Uterus (tissue), 4 donors: ENCODE data around the gene MAGOHB. TPM values are rescaled to one million over a fixed set of nuclear protein-coding genes. Genes with fewer than 3 reads are reported as not detected.

Experiments used
- DNase-seq, 2 donors: peaks; one replicate each; pipeline ENCODE4 v3.0.0-alpha.2; 2019 to 2020
- H3K27ac ChIP-seq, 2 donors: fragments of 200-600 bp; sonication (generic); 1 replicate in 1 of 2; 2 replicates in 1 of 2; pipeline ENCODE4 v1.5.1; 2016 to 2018
- H3K27me3 ChIP-seq, 2 donors: fragments of 200-600 bp; sonication (generic); one replicate each; pipeline ENCODE4 v1.5.1; 2018 to 2019; ENCODE audit warnings: control low read depth in 1 of 2
- H3K36me3 ChIP-seq, 2 donors: fragments of 200-600 bp; sonication (generic); one replicate each; pipeline ENCODE4 v1.5.1; 2019; ENCODE audit warnings: control low read depth in 1 of 2
- H3K4me1 ChIP-seq, 2 donors: fragments of 200-600 bp; sonication (generic); one replicate each; pipeline ENCODE4 v1.5.1; 2018 to 2019; ENCODE audit warnings: control low read depth in 1 of 2
- H3K4me3 ChIP-seq, 2 donors: fragments of 200-600 bp; sonication (generic); 1 replicate in 1 of 2; 2 replicates in 1 of 2; pipeline ENCODE4 v1.5.1; 2018 to 2019; ENCODE audit warnings: mild to moderate bottlenecking in 1 of 2
- H3K9me3 ChIP-seq, 2 donors: fragments of 200-600 bp; sonication (generic); one replicate each; pipeline ENCODE4 v1.5.1; 2019; ENCODE audit warnings: control low read depth in 1 of 2
- POLR2A ChIP-seq, 2 donors: fragments of 450-650 bp; IDR thresholded peaks; one replicate each; pipeline ENCODE4 v1.6.1; 2016; ENCODE audit warnings: antibody characterized with exemption in 2 of 2, mild to moderate bottlenecking in 1 of 2, moderate library complexity in 1 of 2
- intact Hi-C: fragments of 100-400 bp; cut with DNase I; formaldehyde crosslinking; loops from one replicate; pipeline ENCODE4 v1.15.1; 2023; ENCODE audit warnings: low total_unique reads
- total RNA-seq, 4 donors: library from RNA; depleted of rRNA in 3 of 4; stranded (reverse); fragments of >200 nt in 3 of 4; gene quantifications; one replicate each; pipeline versions ENCODE4 v1.1.0 to v1.2.4, GENCODE V29; 2014 to 2023
- TF ChIP-seq, protein P1 (sequence below), 4 experiments: fragments of 200-600 bp in 2 of 4; fragments of 450-650 bp in 2 of 4; sonication (generic) in 2 of 4; IDR thresholded peaks; one replicate each; pipeline ENCODE4 v1.5.1; 2016 to 2019; ENCODE audit warnings: antibody characterized with exemption in 4 of 4, mild to moderate bottlenecking in 2 of 4, moderate library complexity in 1 of 4
- donor health status: DM: yes; HTN: yes; CAD: no.

The MAGOHB gene
- total RNA-seq, 4 donors from 2014 or later, result 21.0 to 55.3 (median 24.1) TPM

DNA sequence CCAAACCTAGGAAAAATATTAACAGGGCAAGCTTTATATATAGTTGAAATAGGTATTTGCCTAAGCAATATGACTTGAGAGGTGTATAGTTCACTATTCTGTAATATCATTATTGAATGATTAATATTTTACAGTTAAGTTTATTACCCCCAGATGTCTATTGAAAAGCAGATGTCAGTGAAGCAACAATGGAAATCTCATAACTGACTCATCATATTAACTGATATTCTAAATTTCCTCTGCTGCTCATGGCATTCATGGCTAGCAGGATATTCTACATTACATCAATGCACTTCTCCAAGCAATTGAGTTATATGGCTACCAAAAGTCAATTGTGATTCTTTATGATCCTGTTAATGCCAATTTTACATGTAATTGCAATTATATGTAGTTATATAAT lies 9.7 kb upstream of the MAGOHB start:
- intact Hi-C loops, result no loop called here
- no peaks in the 10 kb centered on the region for H3K36me3 ChIP-seq
- no peaks in the 10 kb centered on the region for H3K4me1 ChIP-seq
- no peaks in the 10 kb centered on the region for H3K27me3 ChIP-seq
- TF ChIP-seq, protein P1, sequence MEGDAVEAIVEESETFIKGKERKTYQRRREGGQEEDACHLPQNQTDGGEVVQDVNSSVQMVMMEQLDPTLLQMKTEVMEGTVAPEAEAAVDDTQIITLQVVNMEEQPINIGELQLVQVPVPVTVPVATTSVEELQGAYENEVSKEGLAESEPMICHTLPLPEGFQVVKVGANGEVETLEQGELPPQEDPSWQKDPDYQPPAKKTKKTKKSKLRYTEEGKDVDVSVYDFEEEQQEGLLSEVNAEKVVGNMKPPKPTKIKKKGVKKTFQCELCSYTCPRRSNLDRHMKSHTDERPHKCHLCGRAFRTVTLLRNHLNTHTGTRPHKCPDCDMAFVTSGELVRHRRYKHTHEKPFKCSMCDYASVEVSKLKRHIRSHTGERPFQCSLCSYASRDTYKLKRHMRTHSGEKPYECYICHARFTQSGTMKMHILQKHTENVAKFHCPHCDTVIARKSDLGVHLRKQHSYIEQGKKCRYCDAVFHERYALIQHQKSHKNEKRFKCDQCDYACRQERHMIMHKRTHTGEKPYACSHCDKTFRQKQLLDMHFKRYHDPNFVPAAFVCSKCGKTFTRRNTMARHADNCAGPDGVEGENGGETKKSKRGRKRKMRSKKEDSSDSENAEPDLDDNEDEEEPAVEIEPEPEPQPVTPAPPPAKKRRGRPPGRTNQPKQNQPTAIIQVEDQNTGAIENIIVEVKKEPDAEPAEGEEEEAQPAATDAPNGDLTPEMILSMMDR (IDR thresholded peaks at IDR 0.05), result no peak
- no peak for TF ChIP-seq POLR2A (IDR thresholded peaks at IDR 0.05)
- H3K9me3 ChIP-seq, result no peaks in the 10 kb centered on the region
- H3K4me3 ChIP-seq, result no peak overlapping the region
- no peak overlapping the region for H3K27ac ChIP-seq
- no peak for DNase-seq

DNA sequence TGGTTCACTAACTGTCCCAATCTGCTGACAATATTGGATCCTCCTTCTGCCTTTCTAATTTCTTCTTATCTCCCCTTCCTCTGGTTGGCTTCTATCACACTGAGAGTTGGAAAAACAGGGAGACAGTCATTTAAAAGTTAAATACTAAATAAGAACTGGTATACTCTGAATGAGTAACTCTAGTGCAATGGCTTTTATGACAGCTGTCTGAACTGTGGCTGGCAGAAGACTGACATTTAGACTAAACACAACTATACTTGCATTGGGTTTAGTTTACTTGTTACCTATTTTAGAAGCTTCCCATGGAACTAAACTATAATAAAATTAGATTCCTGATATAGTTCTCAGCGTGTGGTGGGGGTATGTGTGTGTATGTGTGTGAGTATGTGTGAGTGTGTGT lies 7.9 kb upstream of the MAGOHB start:
- Histone ChIP-seq H3K27me3 (no peaks in the 10 kb centered on the region), H3K27ac (no peak overlapping the region), H3K4me3 (no peak overlapping the region), H3K9me3 (no peaks in the 10 kb centered on the region), H3K4me1 (no peaks in the 10 kb centered on the region), H3K36me3 (no peaks in the 10 kb centered on the region)
- intact Hi-C loops, result no loop called here
- TF ChIP-seq, protein P1 (IDR thresholded peaks at IDR 0.05), result no peak
- TF ChIP-seq POLR2A (IDR thresholded peaks at IDR 0.05), result no peak
- DNase-seq, result no peak

DNA sequence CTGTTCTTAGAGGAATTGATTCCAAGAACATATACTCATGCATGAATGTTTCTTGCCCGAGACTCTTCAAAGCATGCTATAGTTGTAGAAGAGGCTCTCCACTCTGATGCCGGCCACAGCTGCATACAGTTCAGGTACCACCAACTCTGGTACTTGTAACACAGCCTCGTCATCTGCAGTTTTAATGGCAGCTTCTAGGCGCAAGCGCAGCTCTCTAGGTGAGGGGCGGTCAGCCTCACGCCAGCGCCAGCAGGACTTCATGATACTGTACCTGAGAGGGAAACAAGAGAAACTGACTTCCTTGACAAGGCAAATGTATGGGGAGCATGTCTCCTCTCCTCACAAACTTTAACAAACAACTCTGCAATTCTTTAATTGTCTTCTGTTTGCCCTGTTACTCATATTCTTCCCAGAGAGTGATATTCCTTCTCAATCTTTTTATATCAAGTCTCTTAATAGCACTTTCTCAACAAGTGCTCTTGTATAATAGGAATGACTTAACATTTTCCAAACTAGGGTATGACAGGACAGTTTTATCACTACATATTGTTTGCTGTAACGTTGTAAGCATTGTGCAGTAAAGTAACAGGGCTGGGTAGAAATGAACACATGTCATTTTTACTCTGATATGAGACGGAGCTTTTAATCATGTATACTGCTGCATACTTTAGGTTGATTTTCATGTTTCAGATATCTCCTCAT lies 6.8 kb upstream of the MAGOHB start:
- no peak overlapping the region for H3K4me3 ChIP-seq
- no peak for DNase-seq
- H3K27ac ChIP-seq, result no peak overlapping the region
- TF ChIP-seq POLR2A (IDR thresholded peaks at IDR 0.05), result no peak
- TF ChIP-seq, protein P1 (IDR thresholded peaks at IDR 0.05), result no peak
- H3K4me1 ChIP-seq, result no peaks in the 10 kb centered on the region
- intact Hi-C loops, result no loop called here
- no peaks in the 10 kb centered on the region for H3K36me3 ChIP-seq
- H3K9me3 ChIP-seq, result no peaks in the 10 kb centered on the region
- H3K27me3 ChIP-seq, result no peaks in the 10 kb centered on the region

DNA sequence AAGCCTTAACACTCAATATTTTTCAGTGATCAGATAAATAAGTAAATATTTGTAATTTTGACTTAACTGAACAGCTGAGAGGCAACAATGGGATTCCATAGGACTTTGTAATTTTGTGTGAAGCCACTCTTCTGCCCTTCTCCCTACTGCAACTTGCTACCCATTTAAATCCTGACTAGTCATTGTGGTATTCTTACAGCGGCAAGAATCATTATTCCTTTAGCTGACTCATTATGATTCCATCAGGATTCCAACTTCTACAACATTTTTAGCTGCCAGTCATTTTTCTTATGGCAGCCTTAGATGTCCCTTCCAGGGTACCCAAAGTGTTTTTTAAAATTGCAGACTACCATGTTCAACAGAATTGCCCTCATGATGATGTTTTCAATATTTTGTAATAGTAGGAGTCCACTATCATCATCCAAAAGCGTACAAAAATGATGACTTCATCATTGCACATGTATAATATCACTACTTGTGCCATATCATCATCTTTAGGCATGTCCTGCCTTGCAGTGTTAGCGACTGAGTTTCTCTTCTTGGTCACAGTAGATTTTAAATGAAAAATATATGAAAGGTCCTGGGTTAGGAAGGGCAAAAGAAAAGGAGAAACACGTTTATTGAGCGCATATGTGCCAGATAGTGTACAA lies 5.1 kb upstream of the MAGOHB start:
- Histone ChIP-seq H3K36me3 (no peaks in the 10 kb centered on the region), H3K4me3 (no peak overlapping the region), H3K9me3 (no peaks in the 10 kb centered on the region), H3K27me3 (no peaks in the 10 kb centered on the region), H3K4me1 (no peaks in the 10 kb centered on the region), H3K27ac (no peak overlapping the region)
- TF ChIP-seq, protein P1 (IDR thresholded peaks at IDR 0.05), result no peak
- no peak for TF ChIP-seq POLR2A (IDR thresholded peaks at IDR 0.05)
- DNase-seq, result no peak
- intact Hi-C loops, result no loop called here

DNA sequence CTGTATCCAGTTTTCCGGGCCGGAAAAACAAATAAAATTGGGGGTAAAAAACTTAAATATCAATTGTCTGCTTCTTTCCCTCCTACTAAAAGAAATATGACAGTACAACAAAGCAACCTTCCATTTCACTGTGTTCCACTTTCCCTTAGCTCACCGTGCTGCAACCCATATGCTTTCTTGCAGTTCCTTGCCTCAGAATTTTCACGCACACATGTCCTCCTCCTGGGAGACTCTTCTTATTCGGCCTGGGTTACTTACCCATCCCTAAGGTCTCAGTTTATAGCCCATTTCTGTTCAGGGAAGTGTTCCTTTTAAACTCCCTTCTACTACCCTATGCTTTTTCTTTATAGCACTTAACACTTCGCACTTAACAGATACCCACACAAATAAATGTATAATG lies 4.5 kb upstream of the MAGOHB start:
- intact Hi-C loops, result no loop called here
- DNase-seq, result no peak
- Histone ChIP-seq H3K9me3 (no peaks in the 10 kb centered on the region), H3K27ac (no peak overlapping the region), H3K4me3 (no peak overlapping the region), H3K27me3 (no peaks in the 10 kb centered on the region), H3K36me3 (no peaks in the 10 kb centered on the region), H3K4me1 (no peaks in the 10 kb centered on the region)
- TF ChIP-seq POLR2A (IDR thresholded peaks at IDR 0.05), result no peak
- TF ChIP-seq, protein P1 (IDR thresholded peaks at IDR 0.05), result no peak
